Islet of Langerhans (tissue), 1 donor: ENCODE measurements around the gene NOS2.
"Not testable (repeated sequence)": the region's sequence is repeated elsewhere in the genome, so short reads cannot be mapped to it uniquely, and the experiment has no call there.

Experiments
- FAIRE-seq: peaks from one replicate; lab custom pipeline; 2011; peaks lifted over from hg19 to GRCh38; lab: Jason Lieb, UNC

NOS2 gene

GRCh38 chr17:27800522-27800921 is at the start of gene NOS2:
Gene NOS2, minus strand, starts transcription at chr17:27800529. Its CDS starts 1,720 bp downstream, at chr17:27798809.
- FAIRE-seq, result no peak

GRCh38 chr17:27849474-27850185 is 49.3 kb upstream of the NOS2 start:
- FAIRE-seq, result no peak

- no peak for FAIRE-seq
Measured at GRCh38 chr17:27848931-27849330, 48.6 kb upstream of the NOS2 start.

GRCh38 chr17:27846808-27847307 is 46.5 kb upstream of the NOS2 start:
- FAIRE-seq, result not testable (repeated sequence)

GRCh38 chr17:27846042-27846655 is 45.8 kb upstream of the NOS2 start:
- FAIRE-seq, result no peak

- no peak for FAIRE-seq
Measured at GRCh38 chr17:27845264-27846041, 45.1 kb upstream of the NOS2 start.

GRCh38 chr17:27840688-27841087 is 40.4 kb upstream of the NOS2 start:
- FAIRE-seq, result no peak

- FAIRE-seq, result not testable (repeated sequence)
Measured at GRCh38 chr17:27840406-27840678, 40.0 kb upstream of the NOS2 start.

- FAIRE-seq, result not testable (repeated sequence)
Measured at GRCh38 chr17:27839571-27840405, 39.5 kb upstream of the NOS2 start.

- peak; percentile 77 for FAIRE-seq
Measured at GRCh38 chr17:27838607-27839006, 38.3 kb upstream of the NOS2 start.

GRCh38 chr17:27837769-27838168 is 37.4 kb upstream of the NOS2 start:
- not testable (repeated sequence) for FAIRE-seq

- no peak for FAIRE-seq
Measured at GRCh38 chr17:27836651-27837050, 36.3 kb upstream of the NOS2 start.

GRCh38 chr17:27834571-27834970 is 34.2 kb upstream of the NOS2 start:
- no peak for FAIRE-seq

- no peak for FAIRE-seq
Measured at GRCh38 chr17:27832831-27833230, 32.5 kb upstream of the NOS2 start.

GRCh38 chr17:27829888-27830287 is 29.6 kb upstream of the NOS2 start:
- FAIRE-seq, result not testable (repeated sequence)

GRCh38 chr17:27829143-27829711 is 28.9 kb upstream of the NOS2 start:
- FAIRE-seq, result not testable (repeated sequence)

GRCh38 chr17:27825459-27825858 is 25.1 kb upstream of the NOS2 start:
- FAIRE-seq, result no peak

- no peak for FAIRE-seq
Measured at GRCh38 chr17:27824745-27825144, 24.4 kb upstream of the NOS2 start.

- no peak for FAIRE-seq
Measured at GRCh38 chr17:27824176-27824715, 23.9 kb upstream of the NOS2 start.

- not testable (repeated sequence) for FAIRE-seq
Measured at GRCh38 chr17:27822108-27822507, 21.8 kb upstream of the NOS2 start.

GRCh38 chr17:27821318-27821717 is 21.0 kb upstream of the NOS2 start:
- no peak for FAIRE-seq

- FAIRE-seq, result no peak
Measured at GRCh38 chr17:27819145-27819544, 18.8 kb upstream of the NOS2 start.
